Stimulated activated CD4-positive, alpha-beta T cell treated with anti-CD3 and anti-CD28 coated beads, TNF-alpha, amount 100 ng/mL, for 24 hours (primary cell): ENCODE results near the gene NPHP1.
"Not testable (repeated sequence)": the region's sequence is repeated elsewhere in the genome, so short reads cannot be mapped to it uniquely, and the experiment has no call there.

Experiments used
- DNase-seq, 3 experiments: peaks; one replicate each; pipeline ENCODE4 v3.0.0-alpha.2; 2020; ENCODE audit warnings: low read depth in 3 of 3

NPHP1 gene

GRCh38 chr2:110130757-110131156 is 74.1 kb downstream of the NPHP1 start:
- DNase-seq = no peak

DNA sequence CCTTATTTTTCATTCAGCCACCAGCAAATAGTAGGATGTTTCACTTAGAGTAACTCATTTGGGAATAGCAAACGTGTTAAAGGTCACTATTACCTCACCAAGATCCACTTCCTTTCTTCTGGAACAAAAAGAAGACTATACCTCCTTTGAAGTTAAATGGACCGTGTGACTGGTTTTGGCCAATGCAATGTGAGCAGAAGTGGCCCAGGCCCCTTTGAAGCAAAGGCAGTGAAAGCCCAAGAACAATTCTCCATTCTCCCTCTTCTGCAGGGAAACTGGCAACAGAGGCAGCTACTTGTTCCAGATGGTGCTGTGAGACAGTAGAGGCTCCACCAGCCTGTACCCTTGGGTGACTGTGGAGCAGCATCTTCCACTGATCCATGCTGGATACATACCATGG is 77.9 kb downstream of the NPHP1 start:
- no peak for DNase-seq

- DNase-seq = no peak
These were observed 78.6 kb downstream of the NPHP1 start for GRCh38 chr2:110126086-110126773.

DNA sequence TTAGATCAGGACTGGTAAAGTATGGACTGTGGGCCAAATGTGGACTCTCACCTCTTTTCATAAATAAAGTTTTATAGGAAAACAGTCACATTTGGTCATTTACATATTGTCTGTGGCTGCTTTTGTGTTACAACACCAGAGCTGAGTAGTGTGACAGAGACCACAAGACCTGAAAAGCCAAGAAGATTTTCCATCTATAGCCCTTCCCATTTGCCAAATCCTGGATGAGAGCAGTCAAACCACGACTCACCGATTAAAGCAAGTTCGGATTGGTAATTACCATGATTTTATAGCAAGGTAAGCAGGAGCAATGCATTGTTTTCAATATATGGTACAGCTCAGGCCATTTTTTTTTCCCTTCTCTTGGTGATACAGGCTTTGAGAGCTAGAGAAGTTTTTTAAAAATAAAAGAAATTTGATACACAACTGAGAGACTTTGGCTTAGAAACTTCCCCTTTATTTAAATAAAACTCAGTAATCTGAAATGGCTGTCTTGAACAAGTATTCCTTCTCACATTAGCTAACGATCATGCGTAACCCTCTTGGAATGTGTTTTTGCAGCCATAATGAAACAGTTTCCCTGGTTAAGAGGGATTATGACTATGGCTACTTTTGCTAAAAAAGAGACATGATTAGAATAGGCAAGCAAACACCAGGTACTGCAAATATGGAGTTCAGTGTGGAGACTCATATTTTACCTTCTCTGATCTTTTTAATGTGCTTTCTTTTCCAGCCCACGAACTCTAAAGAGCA is 79.7 kb downstream of the NPHP1 start:
- no peak for DNase-seq

- no peak for DNase-seq
These were observed 80.6 kb downstream of the NPHP1 start for GRCh38 chr2:110124038-110124825.

GRCh38 chr2:110121592-110121991 is 83.2 kb downstream of the NPHP1 start:
- no peak for DNase-seq

GRCh38 chr2:110121052-110121334 is 83.8 kb downstream of the NPHP1 start:
- no peak for DNase-seq

GRCh38 chr2:110120171-110121051 is 84.4 kb downstream of the NPHP1 start:
- DNase-seq = no peak

GRCh38 chr2:110116033-110116710 is 88.6 kb downstream of the NPHP1 start:
- no peak for DNase-seq

- DNase-seq = no peak
These were observed 89.4 kb downstream of the NPHP1 start, which contains the start of gene MALL for GRCh38 chr2:110115291-110116032. Gene MALL (minus strand): TSS chr2:110115822. CDS start chr2:110115792, 30 bp downstream.

- no peak for DNase-seq
These were observed 90.0 kb downstream of the NPHP1 start for GRCh38 chr2:110114831-110115255.

DNA sequence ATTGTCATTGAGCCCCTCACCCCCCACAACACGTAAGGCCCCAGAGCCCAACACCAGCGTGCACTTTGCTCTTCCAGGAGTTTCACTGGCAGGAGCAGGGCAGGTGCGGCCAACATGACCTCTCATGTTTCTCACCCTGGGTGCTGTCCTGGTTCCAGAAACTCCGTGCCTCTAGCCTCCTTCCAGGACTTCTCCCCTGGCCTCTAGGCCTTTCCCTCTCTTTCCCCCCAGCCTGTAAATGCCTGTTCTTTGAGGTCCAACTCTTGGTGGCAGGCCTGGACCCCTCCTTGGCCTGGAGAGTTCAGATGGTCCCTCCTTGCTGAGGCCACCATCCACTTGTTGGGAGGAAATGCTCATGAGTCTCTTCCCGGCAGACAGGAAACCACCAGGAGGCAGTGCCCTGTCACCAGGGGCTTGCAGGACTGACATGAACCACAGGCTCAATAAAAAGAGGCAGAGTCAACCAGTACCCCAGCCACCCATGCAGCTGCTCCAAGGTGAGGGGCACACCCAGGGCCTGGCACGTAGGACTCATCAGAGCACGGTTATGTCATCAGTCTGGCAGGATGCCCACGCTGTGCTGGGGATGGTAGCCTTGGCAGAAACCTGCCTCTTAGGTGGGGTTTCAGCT is 90.7 kb downstream of the NPHP1 start:
- DNase-seq = no peak

- not testable (repeated sequence) for DNase-seq
These were observed 96.5 kb downstream of the NPHP1 start for GRCh38 chr2:110108291-110108690.

GRCh38 chr2:110107092-110108079 is 97.4 kb downstream of the NPHP1 start:
- no peak for DNase-seq

DNA sequence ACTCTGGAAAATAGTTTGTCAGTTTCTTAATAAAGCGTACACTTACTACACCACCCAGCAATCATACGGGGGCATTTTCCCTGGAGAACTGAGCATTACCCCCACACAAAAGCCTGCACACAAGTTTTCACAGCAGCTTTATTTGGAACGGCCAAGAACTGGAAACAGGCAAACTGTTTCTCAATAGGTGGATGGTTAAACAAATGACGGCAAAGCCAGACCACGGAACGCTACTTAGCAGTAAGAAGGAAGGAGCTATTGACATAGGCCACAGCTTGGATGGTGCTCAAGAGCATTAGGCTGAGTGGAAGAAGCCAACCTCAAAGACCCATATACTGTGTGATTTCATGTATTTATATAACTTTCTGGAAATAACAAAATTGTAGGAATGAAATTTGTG is 98.2 kb downstream of the NPHP1 start:
- no peak for DNase-seq

- no peak for DNase-seq
These were observed 99.0 kb downstream of the NPHP1 start for GRCh38 chr2:110105608-110106467.

GRCh38 chr2:110105183-110105582 is 99.6 kb downstream of the NPHP1 start:
- no peak for DNase-seq
